Adrenal gland (tissue), 12 donors: ENCODE data around the gene SHANK3. TPM values are rescaled to one million over a fixed set of nuclear protein-coding genes. Genes with fewer than 3 reads are reported as not detected.
"Not testable (repeated sequence)": the region's sequence is repeated elsewhere in the genome, so short reads cannot be mapped to it uniquely, and the experiment has no call there.

Experiments
- DNase-seq, 7 donors: peaks; one replicate each; pipeline ENCODE4 v3.0.0-alpha.2; 2019 to 2020
- H3K27ac ChIP-seq, 5 donors: fragments of 200-600 bp; sonication (generic) in 4 of 5; 1 replicate in 3 of 5; 2 replicates in 2 of 5; pipeline versions ENCODE4 v1.5.1 to v1.8.0; 2016 to 2020; ENCODE audit warnings: mild to moderate bottlenecking in 1 of 5
- H3K27me3 ChIP-seq: fragments of 200-600 bp; 2 replicates; pipeline ENCODE4 v1.8.0; 2021
- H3K36me3 ChIP-seq, 2 donors: fragments of 200-600 bp; replicated peaks in 1 of 2; 1 replicate in 1 of 2; 2 replicates in 1 of 2; pipeline versions ENCODE4 v1.5.1 to v1.8.0; 2018 to 2022
- H3K4me1 ChIP-seq, 2 donors: fragments of 200-600 bp; replicated peaks in 1 of 2; 1 replicate in 1 of 2; 2 replicates in 1 of 2; pipeline versions ENCODE4 v1.5.1 to v1.8.0; 2018 to 2021
- H3K4me3 ChIP-seq, 4 donors: fragments of 200-600 bp; sonication (generic) in 3 of 4; one replicate each; pipeline ENCODE4 v1.5.1; 2016 to 2018
- H3K9me3 ChIP-seq, 3 donors: fragments of 200-600 bp; sonication (generic) in 1 of 3; replicated peaks in 1 of 3; 1 replicate in 2 of 3; 2 replicates in 1 of 3; pipeline versions ENCODE4 v1.5.1 to v1.8.0; 2016 to 2021
- POLR2A ChIP-seq, 2 donors: fragments of 450-650 bp; IDR thresholded peaks; one replicate each; pipeline ENCODE4 v1.6.1; 2017; ENCODE audit warnings: antibody characterized with exemption in 2 of 2, mild to moderate bottlenecking in 2 of 2, moderate library complexity in 1 of 2
- WGBS, 4 donors: extraction: QIAGEN DNeasy Blood & Tissue Kit in 2 of 4; methylation state at CpG; one replicate each; pipeline versions ENCODE4 v1.1.5 to v1.1.7; 2013 to 2017; 5-methylcytosine and 5-hydroxymethylcytosine counted together
- intact Hi-C, 2 donors: fragments of 100-400 bp; cut with DNase I; formaldehyde crosslinking; loops; one replicate each; pipeline versions ENCODE4 v1.14.1 to v1.15.0; 2022 to 2023
- polyA plus RNA-seq, 3 donors: library from polyadenylated mRNA; stranded (reverse); fragments of 200-250 nt in 2 of 3; fragments of 350-450 nt in 1 of 3; fragmentation: Illumina TruSeq in 1 of 3; extraction: RNeasy Lipid Tissue Mini Kit (QIAGEN cat#74804) in 1 of 3; gene quantifications; one replicate each; pipeline ENCODE4 v1.2.3, GENCODE V29; 2013 to 2014
- total RNA-seq, 9 donors: library from RNA; depleted of rRNA in 4 of 9; stranded (reverse); fragments of >200 nt in 4 of 9; fragments of 120-200 nt in 1 of 9; fragmentation: NEBNext Ultra II Directional in 1 of 9; extraction: Animal tissue kit (Norgen Biotek cat#: 25700) in 1 of 9; gene quantifications; one replicate each; pipeline versions ENCODE4 v1.1.0 to v1.2.4, GENCODE V29; 2013 to 2023
- TF ChIP-seq, protein P1 (sequence below), 6 experiments: fragments of 450-650 bp in 4 of 6; fragments of 200-600 bp in 2 of 6; sonication (generic) in 1 of 6; IDR thresholded peaks; 1 replicate in 5 of 6; 2 replicates in 1 of 6; pipeline versions ENCODE4 v1.5.1 to v1.8.0; 2016 to 2021; ENCODE audit warnings: antibody characterized with exemption in 6 of 6, mild to moderate bottlenecking in 2 of 6, moderate library complexity in 1 of 6
- donor health status: healthy with polysubstance abuse.
- donor health status: Bipolar disorder and iron deficiency.
- donor health status: DM: yes; HTN: yes; CAD: no.
- donor health status: DM: no; HTN: no; CAD: no.
- donor health status: DM: no; HTN: no; CAD: no.
- donor health status: DM: yes; HTN: yes; CAD: no.

SHANK3 gene
- total and polyA plus RNA-seq, 12 donors: 0.88 to 44.0 (median 9.8) TPM

DNA sequence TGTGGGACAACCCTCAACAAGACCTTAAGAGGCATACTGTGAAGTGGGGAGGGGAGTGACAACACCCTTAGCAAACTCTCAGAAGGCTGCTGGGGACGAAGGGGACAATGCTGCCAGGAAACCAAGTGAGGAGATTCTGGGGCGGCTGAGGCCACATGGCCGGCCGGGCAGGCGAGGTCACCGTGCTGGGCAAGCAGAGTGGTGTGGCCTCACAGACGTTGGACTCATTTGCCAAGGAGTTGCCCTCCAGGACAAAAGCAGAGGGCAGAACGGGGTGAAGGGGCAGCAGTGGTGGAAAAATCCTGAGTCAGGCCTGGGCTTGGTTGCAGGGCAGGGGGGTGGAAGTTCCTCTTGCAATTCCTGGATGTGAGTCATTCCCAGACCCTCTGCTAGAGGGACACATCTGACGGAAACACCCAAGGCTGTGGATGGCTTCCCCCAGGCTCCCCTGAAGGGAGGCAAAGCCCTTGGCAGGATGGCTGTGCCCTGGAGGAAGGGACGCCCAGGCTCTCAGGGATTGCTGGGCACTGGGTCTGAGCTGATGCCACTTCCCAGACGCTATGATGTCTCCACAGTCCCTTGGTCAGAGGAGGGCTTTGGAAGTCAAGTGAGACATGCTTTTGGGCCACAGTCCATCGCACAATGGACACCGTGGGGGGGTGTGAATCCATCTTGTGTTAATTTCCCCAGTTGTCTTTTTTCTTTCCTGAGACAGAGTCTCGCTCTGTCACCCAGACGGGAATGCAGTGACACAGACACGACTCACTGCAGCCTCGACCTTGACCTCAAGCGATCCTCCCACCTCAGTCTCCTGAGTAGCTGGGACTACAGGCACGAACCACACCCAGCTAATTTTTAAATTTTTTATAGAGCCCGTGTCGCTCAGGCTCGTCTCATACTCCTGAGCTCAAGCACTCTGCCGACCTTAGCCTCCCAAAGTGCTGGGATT is 16.2 kb upstream of the SHANK3 start:
- H3K36me3 ChIP-seq: no peaks in the 10 kb centered on the region
- peaks cover 0 to 12% of the 10 kb centered on the region in 2 donors for H3K4me1 ChIP-seq
- no peak overlapping the region for H3K4me3 ChIP-seq
- WGBS, 4 donors: 38 to 52% (median 45%) methylated on average over 21 to 23 of the region's 23 CpGs
- H3K27ac ChIP-seq: peak overlapping the region in 3 of 5 donors; percentile 7 to 71 (median 58)
- intact Hi-C loops: no loop called here
- H3K27me3 ChIP-seq: no peaks in the 10 kb centered on the region
- H3K9me3 ChIP-seq: no peaks in the 10 kb centered on the region
- peak in 6 of 7 donors; percentile 61 to 74 (median 67) for DNase-seq
- peak in 1 of 2 donors; percentile 14 for TF ChIP-seq POLR2A (IDR thresholded peaks at IDR 0.05)
- TF ChIP-seq, protein P1, sequence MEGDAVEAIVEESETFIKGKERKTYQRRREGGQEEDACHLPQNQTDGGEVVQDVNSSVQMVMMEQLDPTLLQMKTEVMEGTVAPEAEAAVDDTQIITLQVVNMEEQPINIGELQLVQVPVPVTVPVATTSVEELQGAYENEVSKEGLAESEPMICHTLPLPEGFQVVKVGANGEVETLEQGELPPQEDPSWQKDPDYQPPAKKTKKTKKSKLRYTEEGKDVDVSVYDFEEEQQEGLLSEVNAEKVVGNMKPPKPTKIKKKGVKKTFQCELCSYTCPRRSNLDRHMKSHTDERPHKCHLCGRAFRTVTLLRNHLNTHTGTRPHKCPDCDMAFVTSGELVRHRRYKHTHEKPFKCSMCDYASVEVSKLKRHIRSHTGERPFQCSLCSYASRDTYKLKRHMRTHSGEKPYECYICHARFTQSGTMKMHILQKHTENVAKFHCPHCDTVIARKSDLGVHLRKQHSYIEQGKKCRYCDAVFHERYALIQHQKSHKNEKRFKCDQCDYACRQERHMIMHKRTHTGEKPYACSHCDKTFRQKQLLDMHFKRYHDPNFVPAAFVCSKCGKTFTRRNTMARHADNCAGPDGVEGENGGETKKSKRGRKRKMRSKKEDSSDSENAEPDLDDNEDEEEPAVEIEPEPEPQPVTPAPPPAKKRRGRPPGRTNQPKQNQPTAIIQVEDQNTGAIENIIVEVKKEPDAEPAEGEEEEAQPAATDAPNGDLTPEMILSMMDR (IDR thresholded peaks at IDR 0.05): no peak

DNA sequence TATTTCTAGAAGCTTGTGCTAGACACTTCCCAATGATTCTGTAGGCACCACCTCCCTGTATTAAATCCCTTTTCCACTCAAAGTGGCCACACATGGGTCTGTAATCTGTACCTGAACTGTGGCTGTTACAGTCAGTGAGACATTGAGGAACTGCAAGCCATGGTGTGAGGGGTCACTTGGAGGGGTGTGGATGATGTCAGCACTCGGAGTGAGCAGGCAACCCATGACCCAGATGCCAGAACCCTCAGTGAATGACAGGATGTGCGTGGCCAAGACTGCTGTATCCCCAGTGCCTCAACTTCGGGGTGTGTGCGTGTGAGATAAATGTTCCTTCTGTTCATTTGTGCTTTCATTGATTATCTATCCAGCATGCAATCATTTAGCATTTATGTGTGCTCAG is 14.7 kb upstream of the SHANK3 start:
- Histone ChIP-seq H3K4me1 (peaks cover 0 to 12% of the 10 kb centered on the region in 2 donors), H3K36me3 (no peaks in the 10 kb centered on the region), H3K4me3 (no peak overlapping the region), H3K27ac (peak overlapping the region in 1 of 5 donors; percentile 71), H3K9me3 (no peaks in the 10 kb centered on the region), H3K27me3 (no peaks in the 10 kb centered on the region)
- TF ChIP-seq, protein P1 (IDR thresholded peaks at IDR 0.05): no peak
- no peak for TF ChIP-seq POLR2A (IDR thresholded peaks at IDR 0.05)
- DNase-seq: no peak
- intact Hi-C loops: no loop called here
- 59 to 89% (median 67%) methylated on average over 3 to 4 of the region's 4 CpGs for WGBS, 4 donors

DNA sequence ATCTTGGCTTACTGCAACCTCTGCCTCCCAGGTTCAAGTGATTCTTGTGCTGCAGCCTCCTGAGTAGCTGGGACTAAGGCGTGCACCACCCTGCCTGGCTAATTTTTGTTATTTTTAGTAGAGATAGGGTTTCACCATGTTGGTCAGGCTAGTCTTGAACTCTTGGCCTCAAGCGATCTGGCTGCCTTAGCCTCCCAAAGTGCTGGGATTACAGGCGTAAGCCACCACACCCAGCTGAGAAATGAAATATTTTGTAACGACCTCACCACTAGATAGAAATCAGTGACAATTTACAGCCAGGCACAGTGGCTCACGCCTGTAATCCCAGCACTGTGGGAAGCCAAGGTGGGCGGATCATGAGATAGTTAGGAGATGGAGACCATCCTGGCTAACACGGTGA is 12.9 kb upstream of the SHANK3 start:
- DNase-seq: peak in 1 of 7 donors; percentile 15
- H3K27me3 ChIP-seq, intact Hi-C loops, H3K4me3 ChIP-seq, H3K36me3 ChIP-seq, H3K9me3 ChIP-seq, H3K27ac ChIP-seq: not testable (repeated sequence)
- 83 to 92% (median 87%) methylated on average over 7 of the region's 7 CpGs for WGBS, 4 donors
- H3K4me1 ChIP-seq: peaks cover 0 to 12% of the 10 kb centered on the region in 2 donors

DNA sequence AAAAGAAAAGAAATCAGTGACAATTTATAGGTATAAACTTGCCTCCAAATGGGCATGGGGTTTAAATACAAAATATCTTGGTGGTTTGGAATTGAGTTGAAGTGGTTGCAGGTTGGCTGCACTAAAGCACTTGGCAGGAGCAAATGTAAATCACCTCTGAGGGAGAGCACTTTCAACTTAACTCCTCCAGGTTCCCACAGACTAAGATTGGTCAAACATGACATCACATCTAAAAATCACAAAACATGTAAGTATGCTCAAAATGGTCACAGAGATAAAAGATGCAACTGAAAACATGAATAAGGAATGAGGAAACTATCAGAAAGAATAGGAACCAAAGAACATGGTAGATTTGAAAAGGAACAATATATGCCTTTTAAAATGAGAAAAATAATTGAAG is 12.3 kb upstream of the SHANK3 start:
- Histone ChIP-seq H3K27me3 (no peaks in the 10 kb centered on the region), H3K4me1 (peaks cover 0 to 12% of the 10 kb centered on the region in 2 donors), H3K9me3 (no peaks in the 10 kb centered on the region), H3K36me3 (no peaks in the 10 kb centered on the region), H3K27ac (no peak overlapping the region), H3K4me3 (no peak overlapping the region)
- DNase-seq: no peak
- TF ChIP-seq POLR2A (IDR thresholded peaks at IDR 0.05): no peak
- TF ChIP-seq, protein P1 (IDR thresholded peaks at IDR 0.05): no peak
- intact Hi-C loops: no loop called here
